ENCODE data around the gene HERC2.

- TF ChIP-seq CTCF (conservative IDR thresholded peaks at IDR 0.05; ENCODE audit: low read depth, low read length) (no peak), FOS (IDR thresholded peaks at IDR 0.05; ENCODE audit: low read depth, low read length) (no peak), NFE2L2 (IDR thresholded peaks at IDR 0.05; ENCODE audit: low read depth, low read length) (no peak), USF2 (IDR thresholded peaks at IDR 0.05; ENCODE audit: low read depth, low read length) (no peak), POLR2A (IDR thresholded peaks at IDR 0.05; ENCODE audit: low read depth, low read length) (no peak), MXI1 (IDR thresholded peaks at IDR 0.05; ENCODE audit: borderline replicate concordance, low read depth, low read length) (no peak), RAD21 (IDR thresholded peaks at IDR 0.05; ENCODE audit: low read length) (no peak)
Observed at GRCh38 chr15:28117432-28117990, 204.5 kb downstream of the HERC2 start.
